ENCODE results near the gene MAML2. TPM values are rescaled to one million over a fixed set of nuclear protein-coding genes. Genes with fewer than 3 reads are reported as not detected.

The MAML2 gene
- total and polyA plus RNA-seq, 4 donors = 3.8 to 41.8 (median 13.7) TPM

DNA sequence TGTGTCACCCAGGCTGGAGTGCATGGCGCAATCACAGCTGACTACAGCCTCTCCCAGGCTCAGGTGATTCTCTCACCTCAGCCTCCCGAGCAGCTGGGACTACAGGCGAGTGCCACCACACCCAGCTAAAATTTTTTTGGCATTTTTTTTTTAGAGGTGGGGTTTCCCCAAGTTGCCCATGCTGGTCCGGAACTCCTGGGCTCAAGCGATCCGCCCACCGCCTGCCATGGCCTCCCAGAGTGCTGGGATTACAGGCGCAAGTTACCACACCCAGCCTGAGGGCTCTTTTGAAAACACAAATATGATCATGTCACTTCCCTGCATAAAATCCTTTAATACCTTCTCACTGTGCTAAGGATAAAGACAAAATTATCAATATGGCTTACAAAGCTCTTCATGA lies 88.1 kb downstream of the MAML2 start:
- ATAC-seq (ENCODE audit: insufficient read depth, low FRiP score) (no peak), DNase-seq (no peak)
- H3K36me3 ChIP-seq (ENCODE audit: control insufficient read depth in 4 of 4, insufficient read depth in 4 of 4, low read length in 4 of 4) = no peaks in the 10 kb centered on the region
- H3K9me3 ChIP-seq (ENCODE audit: control insufficient read depth in 4 of 4, insufficient read depth in 3 of 4, low read length in 3 of 4) = no peaks in the 10 kb centered on the region
- H3K27ac ChIP-seq (ENCODE audit: low read depth in 1 of 2, low read length in 1 of 2) = peak overlapping the region in 1 of 2 donors; percentile 56
- no peaks in the 10 kb centered on the region for H3K27me3 ChIP-seq (ENCODE audit: control insufficient read depth in 3 of 3, insufficient read depth in 3 of 3, low read length in 2 of 3)
- no peak overlapping the region for H3K4me3 ChIP-seq
- H3K4me1 ChIP-seq (ENCODE audit: control insufficient read depth in 5 of 5, insufficient read depth in 5 of 5, low read length in 5 of 5) = peaks cover 9 to 61% (median 40%) of the 10 kb centered on the region in 5 donors
- TF ChIP-seq, protein P1, sequence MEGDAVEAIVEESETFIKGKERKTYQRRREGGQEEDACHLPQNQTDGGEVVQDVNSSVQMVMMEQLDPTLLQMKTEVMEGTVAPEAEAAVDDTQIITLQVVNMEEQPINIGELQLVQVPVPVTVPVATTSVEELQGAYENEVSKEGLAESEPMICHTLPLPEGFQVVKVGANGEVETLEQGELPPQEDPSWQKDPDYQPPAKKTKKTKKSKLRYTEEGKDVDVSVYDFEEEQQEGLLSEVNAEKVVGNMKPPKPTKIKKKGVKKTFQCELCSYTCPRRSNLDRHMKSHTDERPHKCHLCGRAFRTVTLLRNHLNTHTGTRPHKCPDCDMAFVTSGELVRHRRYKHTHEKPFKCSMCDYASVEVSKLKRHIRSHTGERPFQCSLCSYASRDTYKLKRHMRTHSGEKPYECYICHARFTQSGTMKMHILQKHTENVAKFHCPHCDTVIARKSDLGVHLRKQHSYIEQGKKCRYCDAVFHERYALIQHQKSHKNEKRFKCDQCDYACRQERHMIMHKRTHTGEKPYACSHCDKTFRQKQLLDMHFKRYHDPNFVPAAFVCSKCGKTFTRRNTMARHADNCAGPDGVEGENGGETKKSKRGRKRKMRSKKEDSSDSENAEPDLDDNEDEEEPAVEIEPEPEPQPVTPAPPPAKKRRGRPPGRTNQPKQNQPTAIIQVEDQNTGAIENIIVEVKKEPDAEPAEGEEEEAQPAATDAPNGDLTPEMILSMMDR (IDR thresholded peaks at IDR 0.05; ENCODE audit: control extremely low read depth, extremely low read depth) = no peak
- H3K9ac ChIP-seq (ENCODE audit: insufficient read depth in 1 of 2, low read length in 2 of 2) = no peak overlapping the region
- 75 to 80% methylated on average over 8 of the region's 8 CpGs for WGBS, 2 donors

DNA sequence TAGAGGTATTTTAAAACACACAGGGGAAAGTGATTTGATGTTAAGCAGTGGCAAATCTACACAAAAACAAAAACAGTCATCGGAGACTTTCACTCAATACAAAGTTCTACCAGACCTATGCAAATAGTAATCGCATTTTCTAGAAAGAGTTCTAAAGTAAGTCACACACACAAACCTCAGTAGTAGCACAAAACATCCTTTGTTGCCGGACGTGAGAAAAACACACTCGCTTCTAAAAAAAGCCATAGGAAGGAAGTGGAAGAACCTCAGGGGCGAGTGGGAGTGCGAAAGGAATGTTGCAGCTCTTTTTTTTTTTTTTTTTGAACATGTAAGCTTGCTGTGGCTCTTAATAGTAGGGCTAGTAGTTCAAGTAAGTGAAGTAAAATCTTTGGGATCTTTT lies 88.9 kb downstream of the MAML2 start:
- DNase-seq (peak; percentile 60 to 87 (median 81)), ATAC-seq (ENCODE audit: insufficient read depth, low FRiP score) (no peak)
- Histone ChIP-seq H3K27ac (ENCODE audit: low read depth in 1 of 2, low read length in 1 of 2) (no peak overlapping the region), H3K27me3 (ENCODE audit: control insufficient read depth in 3 of 3, insufficient read depth in 3 of 3, low read length in 2 of 3) (no peaks in the 10 kb centered on the region), H3K4me1 (ENCODE audit: control insufficient read depth in 5 of 5, insufficient read depth in 5 of 5, low read length in 5 of 5) (peaks cover 9 to 58% (median 34%) of the 10 kb centered on the region in 5 donors), H3K9me3 (ENCODE audit: control insufficient read depth in 4 of 4, insufficient read depth in 3 of 4, low read length in 3 of 4) (no peaks in the 10 kb centered on the region), H3K36me3 (ENCODE audit: control insufficient read depth in 4 of 4, insufficient read depth in 4 of 4, low read length in 4 of 4) (no peaks in the 10 kb centered on the region), H3K4me3 (no peak overlapping the region), H3K9ac (ENCODE audit: insufficient read depth in 1 of 2, low read length in 2 of 2) (peak overlapping the region in 1 of 2 donors; percentile 54)
- 2 to 12% methylated on average over 7 of the region's 7 CpGs for WGBS, 2 donors
- TF ChIP-seq, protein P1 (IDR thresholded peaks at IDR 0.05; ENCODE audit: control extremely low read depth, extremely low read depth) = no peak

DNA sequence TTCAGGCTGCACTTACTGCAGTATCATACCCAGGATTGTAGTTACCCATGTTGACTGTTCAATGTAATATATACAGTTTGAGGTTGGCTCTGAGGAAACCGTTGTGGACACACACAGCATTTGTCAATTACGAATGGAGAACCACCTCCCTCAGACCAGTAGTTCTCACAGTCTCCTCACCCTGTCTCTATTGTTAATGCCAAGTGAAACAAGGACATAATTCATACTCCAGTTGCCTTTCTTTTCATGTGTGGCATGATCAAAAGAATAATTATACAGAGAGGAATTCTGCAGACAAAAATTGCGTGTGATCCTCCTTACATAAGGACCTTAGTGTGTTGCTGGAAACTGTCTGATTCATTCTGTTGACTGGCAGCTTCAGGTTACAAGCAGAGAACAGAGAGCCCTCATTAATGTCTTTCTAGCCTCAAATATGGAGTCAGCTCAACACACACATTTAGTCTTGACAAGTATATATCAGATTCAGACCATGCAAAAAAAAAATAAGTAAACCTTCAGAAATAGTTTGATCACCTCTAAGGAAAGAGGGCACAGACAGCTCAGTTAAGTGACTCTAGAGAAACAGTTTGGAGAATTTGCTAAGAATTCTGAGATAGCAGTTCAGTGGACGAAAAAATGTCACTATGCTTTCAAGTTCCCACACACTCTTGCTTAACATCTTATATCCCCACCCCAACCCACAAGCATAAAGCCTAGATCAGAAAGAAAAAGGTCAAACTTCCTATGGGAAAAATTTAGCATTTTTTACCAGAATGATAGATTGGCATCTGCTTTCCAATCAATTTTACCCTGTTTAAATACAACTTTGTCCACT lies 96.1 kb downstream of the MAML2 start:
- H3K9me3 ChIP-seq (ENCODE audit: control insufficient read depth in 4 of 4, insufficient read depth in 3 of 4, low read length in 3 of 4) = no peaks in the 10 kb centered on the region
- H3K36me3 ChIP-seq (ENCODE audit: control insufficient read depth in 4 of 4, insufficient read depth in 4 of 4, low read length in 4 of 4) = no peaks in the 10 kb centered on the region
- WGBS, 2 donors = 10 to 33% methylated on average over 4 of the region's 4 CpGs
- TF ChIP-seq, protein P1 (IDR thresholded peaks at IDR 0.05; ENCODE audit: control extremely low read depth, extremely low read depth) = no peak
- no peak overlapping the region for H3K4me3 ChIP-seq
- peaks cover 0 to 23% (median 7%) of the 10 kb centered on the region in 5 donors for H3K4me1 ChIP-seq (ENCODE audit: control insufficient read depth in 5 of 5, insufficient read depth in 5 of 5, low read length in 5 of 5)
- peak in 1 of 3 donors; percentile 30 for DNase-seq
- H3K9ac ChIP-seq (ENCODE audit: insufficient read depth in 1 of 2, low read length in 2 of 2) = no peak overlapping the region
- H3K27me3 ChIP-seq (ENCODE audit: control insufficient read depth in 3 of 3, insufficient read depth in 3 of 3, low read length in 2 of 3) = no peaks in the 10 kb centered on the region
- no peak for ATAC-seq (ENCODE audit: insufficient read depth, low FRiP score)
- H3K27ac ChIP-seq (ENCODE audit: low read depth in 1 of 2, low read length in 1 of 2) = peak overlapping the region in 1 of 2 donors; percentile 3
